SW480 (cell line): ENCODE data around the gene AMH.

Experiments used
- DNase-seq: peaks from one replicate; pipeline ENCODE4 v3.0.0-alpha.2; 2016; ENCODE audit warnings: low spot score

The AMH gene

GRCh38 chr19:2221250-2221831, 27.8 kb upstream of the AMH start:
- DNase-seq: no peak

DNA sequence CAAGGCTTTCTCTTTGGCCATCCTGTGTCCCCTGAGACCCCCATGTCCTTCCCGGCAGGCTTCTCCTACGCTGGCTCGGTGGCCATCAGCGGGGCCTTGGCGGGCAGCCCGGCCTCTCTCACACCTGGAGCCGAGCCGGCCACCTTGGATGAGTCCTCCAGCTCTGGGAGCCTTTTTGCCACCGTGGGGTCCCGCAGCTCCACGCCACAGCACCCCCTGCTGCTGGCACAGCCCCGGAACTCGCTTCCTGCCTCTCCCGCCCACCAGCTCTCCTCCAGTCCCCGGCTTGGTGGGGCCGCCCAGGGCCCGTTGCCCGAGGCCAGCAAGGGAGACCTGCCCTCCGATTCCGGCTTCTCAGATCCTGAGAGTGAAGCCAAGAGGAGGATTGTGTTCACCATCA, 27.2 kb upstream of the AMH start:
- DNase-seq: no peak

- DNase-seq: no peak
These were observed 25.7 kb upstream of the AMH start for GRCh38 chr19:2223391-2223790.

- no peak for DNase-seq
These were observed 25.2 kb upstream of the AMH start for GRCh38 chr19:2223959-2224358.

GRCh38 chr19:2224754-2225349, 24.3 kb upstream of the AMH start:
- no peak for DNase-seq

DNA sequence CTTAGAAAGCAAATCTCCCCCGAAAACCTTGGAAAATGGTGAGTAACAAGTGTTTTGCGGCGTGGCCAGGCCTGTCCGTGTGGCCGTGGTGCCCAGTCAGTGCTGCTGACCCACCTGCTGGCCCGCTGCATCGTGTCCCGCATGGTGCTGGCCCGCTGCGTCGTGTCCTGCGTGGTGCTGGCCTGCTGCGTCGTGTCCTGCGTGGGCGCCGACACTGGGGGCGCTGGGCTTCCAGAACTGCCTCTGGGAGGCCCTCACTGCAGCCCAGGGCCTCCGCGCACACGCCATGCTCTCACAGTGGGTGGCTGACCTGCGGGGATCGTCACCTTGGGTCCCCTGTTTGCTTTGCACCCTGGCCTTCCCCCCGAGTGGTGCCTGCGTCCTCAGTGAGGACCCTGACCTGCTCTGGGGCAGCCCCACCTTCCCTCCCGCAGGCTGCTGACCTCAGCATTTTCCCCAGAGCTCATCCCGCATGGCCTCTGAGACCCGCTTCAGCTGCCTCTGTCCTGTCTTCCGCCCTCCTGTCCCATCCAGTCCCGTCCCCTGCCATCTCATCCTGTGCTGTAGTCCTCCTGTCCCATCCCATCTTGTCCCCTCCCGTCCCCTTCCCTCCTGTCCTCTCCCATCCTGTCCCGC, 23.6 kb upstream of the AMH start:
- DNase-seq: no peak

DNA sequence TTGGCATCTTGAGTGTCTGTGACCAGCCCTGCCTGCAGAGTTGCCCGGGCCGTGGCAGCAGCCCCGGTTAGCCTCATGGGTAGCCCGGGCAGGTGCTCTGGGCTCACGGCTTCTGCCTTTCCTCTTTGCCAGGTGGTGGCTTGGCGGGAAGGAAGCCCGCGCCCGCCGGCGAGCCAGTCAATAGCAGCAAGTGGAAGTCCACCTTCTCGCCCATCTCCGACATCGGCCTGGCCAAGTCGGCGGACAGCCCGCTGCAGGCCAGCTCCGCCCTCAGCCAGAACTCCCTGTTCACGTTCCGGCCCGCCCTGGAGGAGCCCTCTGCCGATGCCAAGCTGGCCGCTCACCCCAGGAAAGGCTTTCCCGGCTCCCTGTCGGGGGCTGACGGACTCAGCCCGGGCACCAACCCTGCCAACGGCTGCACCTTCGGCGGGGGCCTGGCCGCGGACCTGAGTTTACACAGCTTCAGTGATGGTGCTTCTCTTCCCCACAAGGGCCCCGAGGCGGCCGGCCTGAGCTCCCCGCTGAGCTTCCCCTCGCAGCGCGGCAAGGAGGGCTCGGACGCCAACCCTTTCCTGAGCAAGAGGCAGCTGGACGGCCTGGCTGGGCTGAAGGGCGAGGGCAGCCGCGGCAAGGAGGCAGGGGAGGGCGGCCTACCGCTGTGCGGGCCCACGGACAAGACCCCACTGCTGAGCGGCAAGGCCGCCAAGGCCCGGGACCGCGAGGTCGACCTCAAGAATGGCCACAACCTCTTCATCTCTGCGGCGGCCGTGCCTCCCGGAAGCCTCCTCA, 22.9 kb upstream of the AMH start:
- no peak for DNase-seq

GRCh38 chr19:2226840-2227360, 22.2 kb upstream of the AMH start:
- no peak for DNase-seq

- DNase-seq: no peak
These were observed 21.5 kb upstream of the AMH start for GRCh38 chr19:2227415-2228156.

- DNase-seq: no peak
These were observed 20.7 kb upstream of the AMH start for GRCh38 chr19:2228157-2229030.

DNA sequence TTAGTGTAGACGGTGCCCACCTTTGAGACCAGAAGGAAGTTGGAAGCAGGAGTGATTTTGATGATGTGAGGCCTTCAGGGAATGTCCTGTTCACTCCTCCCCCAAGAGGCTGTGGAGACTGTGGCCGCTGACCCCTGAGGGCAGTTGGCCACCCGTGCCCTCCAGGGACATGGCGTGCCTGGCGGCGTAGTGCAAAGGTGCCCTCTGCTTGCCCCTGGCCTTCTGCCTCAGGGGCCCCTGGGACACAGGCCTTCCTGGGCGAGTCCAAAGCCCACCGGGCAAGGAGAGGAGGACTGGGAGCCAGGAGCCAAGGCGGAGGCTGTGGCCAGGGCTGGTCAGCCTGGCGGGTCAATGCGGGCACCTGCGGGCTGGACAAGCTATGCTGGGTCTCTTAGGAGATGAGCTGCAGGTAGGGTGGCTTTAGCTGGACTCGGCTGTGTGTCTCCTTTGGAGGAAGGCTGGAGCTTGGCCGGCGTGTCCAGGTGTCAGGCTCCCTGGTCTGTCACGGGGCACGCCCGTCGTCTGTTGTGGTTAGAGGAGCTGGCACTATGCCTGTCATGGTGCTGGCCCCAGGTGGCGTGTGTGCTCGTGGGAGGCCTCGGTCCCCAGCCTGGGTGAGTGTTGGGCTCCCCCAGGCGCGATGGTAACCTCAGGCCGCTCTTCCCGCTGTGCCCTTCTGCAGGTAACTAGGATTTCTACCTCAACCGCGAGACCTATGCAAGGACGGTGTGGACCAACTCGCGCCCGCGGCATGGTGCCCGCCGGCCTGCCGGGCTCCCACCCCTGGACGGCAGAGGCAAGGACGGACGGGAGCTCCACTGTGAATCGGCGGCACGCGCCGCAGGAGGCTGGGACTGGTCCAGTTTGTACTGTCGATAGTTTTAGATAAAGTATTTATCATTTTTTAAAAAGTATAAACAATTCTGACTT, 19.8 kb upstream of the AMH start:
- peak; percentile 21 for DNase-seq

DNA sequence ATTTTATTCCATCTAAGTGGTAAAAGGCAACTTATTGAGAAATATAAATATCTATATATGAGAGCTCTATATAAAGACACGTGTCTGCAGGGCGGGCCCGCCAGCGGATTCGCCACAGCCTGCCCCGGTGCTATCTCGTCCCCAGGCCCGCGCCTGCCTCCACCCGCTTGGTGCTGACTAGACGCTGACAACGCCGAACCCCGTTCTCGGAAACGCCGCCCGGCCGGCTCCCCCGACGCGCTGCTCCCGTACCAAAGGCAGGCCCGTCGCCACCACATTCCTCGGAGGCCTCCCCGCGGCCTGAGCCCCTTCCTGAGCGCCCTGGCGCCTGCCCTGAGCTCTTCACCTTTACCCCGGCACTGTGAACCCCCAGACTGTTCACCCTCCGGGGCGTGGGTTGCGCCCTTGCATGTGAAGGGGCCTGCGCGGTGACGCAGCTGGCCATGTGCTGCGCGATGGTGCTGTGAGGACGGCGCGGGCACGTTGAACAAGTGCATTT, 19.0 kb upstream of the AMH start:
- no peak for DNase-seq

GRCh38 chr19:2230807-2231533, 18.2 kb upstream of the AMH start:
- no peak for DNase-seq

GRCh38 chr19:2231621-2232221, 17.4 kb upstream of the AMH start:
- peak; percentile 36 for DNase-seq

DNA sequence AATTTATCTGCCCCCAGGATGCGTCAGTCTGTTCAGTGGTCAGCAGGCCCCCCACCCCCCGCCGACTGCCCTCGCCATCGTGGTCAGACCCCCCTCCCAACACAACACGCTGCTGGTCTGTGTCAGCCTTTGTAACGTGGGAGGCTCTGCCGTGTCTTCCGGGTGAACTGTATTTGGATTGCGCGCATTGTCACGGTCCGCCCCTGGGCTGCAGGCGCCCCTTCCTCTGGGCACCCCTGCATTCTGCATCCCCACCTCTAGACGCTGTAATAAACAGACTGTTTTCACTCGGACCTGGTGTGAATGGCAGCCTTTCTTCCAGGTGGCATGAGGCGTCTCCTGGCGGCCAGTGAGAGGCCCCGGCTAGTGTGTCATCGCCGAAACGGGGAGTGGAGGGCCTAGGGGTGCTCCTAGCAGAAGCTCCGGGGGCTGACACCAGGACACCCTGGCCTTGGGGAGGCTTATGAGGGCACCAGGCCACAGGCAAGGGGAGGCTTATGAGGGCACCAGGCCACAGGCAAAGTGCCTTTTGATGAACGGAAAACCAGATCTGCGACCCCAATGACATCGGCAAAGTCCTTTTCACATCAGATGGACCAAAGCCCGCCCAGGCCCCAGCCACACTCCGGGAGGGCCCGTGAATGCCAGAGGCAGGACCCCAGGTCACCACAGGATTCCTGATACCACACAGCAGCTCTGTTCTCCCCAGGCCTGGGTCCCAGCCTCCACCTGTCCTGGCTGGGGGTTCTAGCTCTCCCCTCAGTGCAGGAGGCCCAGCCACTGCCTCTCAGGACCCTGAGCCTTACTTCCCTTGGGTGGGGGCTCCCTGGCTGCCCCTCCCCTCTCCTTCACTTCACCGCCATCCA, 16.6 kb upstream of the AMH start:
- DNase-seq: no peak

- DNase-seq: no peak
These were observed 15.4 kb upstream of the AMH start for GRCh38 chr19:2233601-2234280.

- no peak for DNase-seq
These were observed 14.1 kb upstream of the AMH start for GRCh38 chr19:2234996-2235380.
